Suprapubic skin (tissue), 4 donors: Measurements from ENCODE around the gene MAP2K3. TPM values are rescaled to one million over a fixed set of nuclear protein-coding genes. Genes with fewer than 3 reads are reported as not detected.

Experiments used
- DNase-seq, 2 donors: peaks; one replicate each; pipeline ENCODE4 v3.0.0-alpha.2; 2019; ENCODE audit warnings: low spot score in 2 of 2
- H3K27ac ChIP-seq: fragments of 200-600 bp; sonication (generic); one replicate; pipeline ENCODE4 v1.5.1; 2019
- H3K27me3 ChIP-seq: fragments of 200-600 bp; sonication (generic); one replicate; pipeline ENCODE4 v1.5.1; 2019
- H3K36me3 ChIP-seq: fragments of 200-600 bp; sonication (generic); one replicate; pipeline ENCODE4 v1.5.1; 2019
- H3K4me1 ChIP-seq: fragments of 200-600 bp; sonication (generic); one replicate; pipeline ENCODE4 v1.5.1; 2019
- H3K4me3 ChIP-seq: fragments of 200-600 bp; sonication (generic); one replicate; pipeline ENCODE4 v1.5.1; 2019; ENCODE audit warnings: mild to moderate bottlenecking
- H3K9me3 ChIP-seq: fragments of 200-600 bp; sonication (generic); one replicate; pipeline ENCODE4 v1.5.1; 2019
- EP300 ChIP-seq: sonication (generic); formaldehyde crosslinking; IDR thresholded peaks from one replicate; pipeline ENCODE4 v1.6.1; 2017; ENCODE audit warnings: antibody characterized with exemption
- POLR2A ChIP-seq, 2 donors: fragments of 450-650 bp; IDR thresholded peaks; one replicate each; pipeline ENCODE4 v1.6.1; 2017; ENCODE audit warnings: antibody characterized with exemption in 2 of 2, mild to moderate bottlenecking in 2 of 2, moderate library complexity in 2 of 2
- POLR2AphosphoS5 ChIP-seq, 3 donors: sonication (generic); formaldehyde crosslinking; IDR thresholded peaks; one replicate each; pipeline ENCODE4 v1.6.1; 2017; ENCODE audit warnings: antibody characterized with exemption in 3 of 3
- WGBS: methylation state at CpG from one replicate; pipeline ENCODE4 v1.1.5; 2018; 5-methylcytosine and 5-hydroxymethylcytosine counted together
- total RNA-seq, 4 donors: library from RNA; depleted of rRNA; stranded (reverse); fragments of >200 nt; gene quantifications; one replicate each; pipeline ENCODE4 v1.1.0, GENCODE V29; 2016
- TF ChIP-seq, protein P1 (sequence below), 2 donors: fragments of 200-600 bp in 1 of 2; fragments of 450-650 bp in 1 of 2; sonication (generic) in 1 of 2; IDR thresholded peaks; one replicate each; pipeline ENCODE4 v1.5.1; 2016 to 2019; ENCODE audit warnings: antibody characterized with exemption in 2 of 2, mild to moderate bottlenecking in 1 of 2, moderate library complexity in 1 of 2

The MAP2K3 gene
- total RNA-seq, 4 donors from 2014 or later = 54.5 to 97.4 (median 72.9) TPM

DNA sequence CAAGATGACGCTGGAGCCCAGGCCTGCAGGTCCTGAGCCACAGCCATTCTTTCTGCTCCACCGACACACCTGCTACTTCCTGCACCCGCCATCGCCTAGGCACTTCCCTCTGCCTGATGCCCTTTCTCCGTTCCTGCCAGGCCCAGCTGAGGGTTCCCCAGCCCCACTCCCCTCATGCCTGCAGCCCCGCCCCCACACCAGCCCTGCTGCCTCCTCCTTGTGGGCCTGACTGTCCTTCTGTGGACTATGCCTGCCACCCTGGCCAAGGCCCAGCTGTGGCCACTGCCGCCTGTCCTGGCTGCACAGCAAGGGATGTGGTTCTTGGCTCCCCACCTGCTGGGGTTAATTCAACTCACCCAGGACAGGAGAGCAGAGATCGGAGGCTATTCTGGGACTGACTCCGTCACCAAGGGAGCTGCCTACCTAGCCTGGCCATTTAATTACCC lies 38.8 kb upstream of the MAP2K3 start:
- H3K4me1 ChIP-seq = peaks cover 21% of the 10 kb centered on the region
- DNase-seq = no peak
- TF ChIP-seq, protein P1, sequence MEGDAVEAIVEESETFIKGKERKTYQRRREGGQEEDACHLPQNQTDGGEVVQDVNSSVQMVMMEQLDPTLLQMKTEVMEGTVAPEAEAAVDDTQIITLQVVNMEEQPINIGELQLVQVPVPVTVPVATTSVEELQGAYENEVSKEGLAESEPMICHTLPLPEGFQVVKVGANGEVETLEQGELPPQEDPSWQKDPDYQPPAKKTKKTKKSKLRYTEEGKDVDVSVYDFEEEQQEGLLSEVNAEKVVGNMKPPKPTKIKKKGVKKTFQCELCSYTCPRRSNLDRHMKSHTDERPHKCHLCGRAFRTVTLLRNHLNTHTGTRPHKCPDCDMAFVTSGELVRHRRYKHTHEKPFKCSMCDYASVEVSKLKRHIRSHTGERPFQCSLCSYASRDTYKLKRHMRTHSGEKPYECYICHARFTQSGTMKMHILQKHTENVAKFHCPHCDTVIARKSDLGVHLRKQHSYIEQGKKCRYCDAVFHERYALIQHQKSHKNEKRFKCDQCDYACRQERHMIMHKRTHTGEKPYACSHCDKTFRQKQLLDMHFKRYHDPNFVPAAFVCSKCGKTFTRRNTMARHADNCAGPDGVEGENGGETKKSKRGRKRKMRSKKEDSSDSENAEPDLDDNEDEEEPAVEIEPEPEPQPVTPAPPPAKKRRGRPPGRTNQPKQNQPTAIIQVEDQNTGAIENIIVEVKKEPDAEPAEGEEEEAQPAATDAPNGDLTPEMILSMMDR (IDR thresholded peaks at IDR 0.05) = no peak
- TF ChIP-seq POLR2AphosphoS5 (IDR thresholded peaks at IDR 0.05) (no peak), POLR2A (IDR thresholded peaks at IDR 0.05) (no peak), EP300 (no peak)
- H3K36me3 ChIP-seq = peaks cover 22% of the 10 kb centered on the region
- H3K4me3 ChIP-seq = no peak overlapping the region
- H3K27me3 ChIP-seq = no peaks in the 10 kb centered on the region
- no peak overlapping the region for H3K27ac ChIP-seq
- WGBS = 83% methylated on average over 6 of the region's 9 CpGs
- H3K9me3 ChIP-seq = no peaks in the 10 kb centered on the region

DNA sequence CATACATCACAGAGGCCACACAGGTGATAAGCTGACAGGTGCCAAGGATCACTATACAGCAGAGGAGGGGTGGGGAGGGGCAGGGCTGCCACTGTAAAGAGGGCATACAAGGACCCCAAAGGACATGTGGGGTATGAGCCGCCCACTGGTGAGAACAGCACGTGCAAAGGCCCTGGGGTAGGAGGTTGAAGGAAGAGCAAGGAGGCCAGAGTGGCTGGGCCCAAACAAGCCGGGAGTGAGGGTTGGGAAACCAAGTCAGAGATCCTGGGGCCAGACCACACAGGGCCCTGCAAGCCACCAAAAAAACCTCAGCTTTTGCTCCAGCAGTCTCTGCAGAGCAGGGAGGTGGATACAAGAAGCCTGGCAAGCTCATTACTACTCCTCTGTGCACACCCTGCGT lies 37.8 kb upstream of the MAP2K3 start:
- H3K4me1 ChIP-seq = peaks cover 25% of the 10 kb centered on the region
- no peaks in the 10 kb centered on the region for H3K27me3 ChIP-seq
- no peak overlapping the region for H3K4me3 ChIP-seq
- peaks cover 18% of the 10 kb centered on the region for H3K36me3 ChIP-seq
- 92% methylated on average over 4 of the region's 4 CpGs for WGBS
- DNase-seq = no peak
- no peak overlapping the region for H3K27ac ChIP-seq
- no peak for TF ChIP-seq POLR2AphosphoS5 (IDR thresholded peaks at IDR 0.05)
- TF ChIP-seq EP300 = no peak
- TF ChIP-seq, protein P1 (IDR thresholded peaks at IDR 0.05) = no peak
- no peak for TF ChIP-seq POLR2A (IDR thresholded peaks at IDR 0.05)
- no peaks in the 10 kb centered on the region for H3K9me3 ChIP-seq

DNA sequence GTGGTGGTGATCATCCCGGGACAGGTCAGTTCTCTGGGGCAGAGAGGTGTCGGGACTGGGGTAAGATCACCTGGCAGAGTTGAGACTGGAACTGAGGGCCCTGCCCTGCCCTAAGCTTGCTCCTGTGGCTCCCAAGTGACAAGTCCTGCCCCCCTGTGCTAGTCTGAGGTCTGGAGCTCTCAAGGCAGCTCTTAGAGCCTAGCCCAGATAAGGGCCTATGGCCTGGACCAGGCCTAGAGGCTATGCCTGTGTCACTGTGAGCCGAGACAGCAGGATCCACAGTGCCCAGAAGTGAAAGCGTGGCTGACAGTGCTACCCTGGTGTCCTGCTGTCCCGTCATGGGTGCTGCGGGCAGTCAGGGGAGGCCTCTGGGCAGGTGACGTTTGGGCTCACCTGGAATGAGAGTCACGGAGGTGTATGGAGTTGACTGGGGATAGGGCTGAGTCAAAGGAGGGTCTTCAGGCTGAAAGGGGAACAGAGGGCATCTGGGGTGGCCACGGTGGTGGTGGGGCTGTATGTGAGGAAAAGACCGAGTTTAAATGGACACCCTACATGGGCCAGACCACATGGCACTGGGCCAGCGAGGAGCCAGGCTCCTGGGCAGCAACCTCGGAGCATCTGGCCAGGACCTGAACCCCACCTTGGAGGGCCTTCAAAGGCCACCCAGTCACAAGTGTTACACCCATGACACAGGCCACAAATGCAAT lies 36.8 kb upstream of the MAP2K3 start:
- TF ChIP-seq POLR2A (IDR thresholded peaks at IDR 0.05) = no peak
- TF ChIP-seq, protein P1 (IDR thresholded peaks at IDR 0.05) = no peak
- no peak for TF ChIP-seq EP300
- TF ChIP-seq POLR2AphosphoS5 (IDR thresholded peaks at IDR 0.05) = no peak
- 88% methylated on average over 11 of the region's 12 CpGs for WGBS
- Histone ChIP-seq H3K4me1 (peaks cover 29% of the 10 kb centered on the region), H3K27ac (no peak overlapping the region), H3K27me3 (no peaks in the 10 kb centered on the region), H3K9me3 (no peaks in the 10 kb centered on the region), H3K4me3 (no peak overlapping the region), H3K36me3 (peaks cover 12% of the 10 kb centered on the region)
- no peak for DNase-seq

DNA sequence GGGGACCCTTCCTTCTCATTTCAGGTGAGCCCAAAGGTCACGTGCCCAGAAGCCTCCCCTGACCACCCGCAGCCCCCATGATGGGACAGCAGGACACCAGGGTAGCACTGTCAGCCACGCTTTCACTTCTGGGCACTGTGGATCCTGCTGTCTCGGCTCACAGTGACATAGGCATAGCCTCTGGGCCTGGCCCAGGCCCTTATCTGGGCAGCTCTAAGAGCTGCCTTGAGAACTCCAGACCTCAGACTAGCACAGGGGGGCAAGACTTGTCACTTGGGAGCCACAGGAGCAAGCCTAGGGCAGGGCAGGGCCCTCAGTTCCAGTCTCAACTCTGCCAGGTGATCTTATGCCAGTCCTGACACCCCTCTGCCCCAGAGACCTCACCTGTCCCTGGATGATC lies 36.0 kb upstream of the MAP2K3 start:
- DNase-seq = no peak
- Histone ChIP-seq H3K9me3 (no peaks in the 10 kb centered on the region), H3K4me1 (peaks cover 30% of the 10 kb centered on the region), H3K27ac (no peak overlapping the region), H3K27me3 (no peaks in the 10 kb centered on the region), H3K36me3 (peaks cover 4% of the 10 kb centered on the region), H3K4me3 (no peak overlapping the region)
- TF ChIP-seq POLR2AphosphoS5 (IDR thresholded peaks at IDR 0.05) = no peak
- WGBS = 93% methylated on average over 2 of the region's 4 CpGs

DNA sequence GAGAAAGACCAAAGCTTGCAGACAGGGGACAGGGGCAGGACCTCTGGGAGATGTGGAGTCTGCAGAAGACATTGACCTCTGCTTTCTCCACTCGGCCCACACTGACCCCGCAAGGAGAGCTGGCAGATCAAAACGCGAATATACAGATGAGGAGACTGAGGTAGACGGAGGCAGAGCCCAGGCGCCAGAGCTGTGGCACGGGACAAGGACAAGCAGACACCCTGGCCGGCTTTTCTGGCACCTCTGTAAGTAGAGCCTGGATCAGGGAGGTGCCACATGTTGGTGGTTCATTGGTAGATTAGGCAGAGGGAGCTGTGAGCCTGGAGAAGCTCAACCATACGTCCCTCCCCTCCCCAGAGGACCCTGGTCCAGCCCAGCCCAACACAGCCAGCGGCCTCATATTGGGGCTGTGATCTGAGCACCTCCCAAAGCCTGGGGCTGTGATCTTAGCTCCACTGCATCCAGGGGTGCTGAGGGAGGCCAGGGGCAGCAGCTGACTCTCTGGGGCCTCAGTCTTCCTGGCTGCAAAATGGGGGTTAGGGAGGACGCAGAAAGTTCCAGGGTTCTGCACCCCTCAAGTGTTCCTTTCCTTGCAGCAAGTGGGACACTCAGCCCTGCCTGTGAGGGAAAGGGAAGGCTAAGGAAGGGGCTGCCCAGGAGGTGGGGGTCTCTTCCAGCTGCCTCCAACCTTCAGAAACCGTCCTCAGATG lies 35.3 kb upstream of the MAP2K3 start:
- WGBS = 72% methylated on average over 12 of the region's 12 CpGs
- peaks cover 37% of the 10 kb centered on the region for H3K4me1 ChIP-seq
- TF ChIP-seq POLR2A (IDR thresholded peaks at IDR 0.05) (no peak), EP300 (no peak), POLR2AphosphoS5 (IDR thresholded peaks at IDR 0.05) (no peak)
- TF ChIP-seq, protein P1 (IDR thresholded peaks at IDR 0.05) = no peak
- no peaks in the 10 kb centered on the region for H3K27me3 ChIP-seq
- no peak for DNase-seq
- no peaks in the 10 kb centered on the region for H3K36me3 ChIP-seq
- H3K9me3 ChIP-seq = no peaks in the 10 kb centered on the region
- H3K4me3 ChIP-seq = no peak overlapping the region
- no peak overlapping the region for H3K27ac ChIP-seq
